B cell (primary cell): ENCODE measurements around the gene SUGCT. TPM values are rescaled to one million over a fixed set of nuclear protein-coding genes. Genes with fewer than 3 reads are reported as not detected.

Experiments
- ATAC-seq: fragments of 200-7000 bp; cut with Tn5 transposase; one replicate; pipeline ENCODE4 v1.10.0; 2021; ENCODE audit warnings: low read depth, mild to moderate bottlenecking, moderate number of reproducible peaks, moderate library complexity
- CTCF ChIA-PET: fragments of 350-600 bp; sonication (Branson Sonifier 250); formaldehyde crosslinking; loops from one replicate; lab custom pipeline; 2021; ENCODE audit warnings: antibody characterized with exemption, inconsistent platforms; lab: Charles Lee
- POLR2A ChIA-PET: fragments of 350-600 bp; sonication (Branson Sonifier 250); formaldehyde crosslinking; loops from one replicate; lab custom pipeline; 2021; ENCODE audit warnings: antibody characterized with exemption; lab: Charles Lee
- DNase-seq: peaks from one replicate; pipeline ENCODE4 v3.0.0; 2013
- H2AFZ ChIP-seq: 2 replicates; pipeline ENCODE4 v1.6.1; 2012; ENCODE audit warnings: mild to moderate bottlenecking, low read depth, low read length; ENCODE audit not compliant: insufficient read depth, poor library complexity, severe bottlenecking
- H3K27ac ChIP-seq, 2 donors: 1 replicate in 1 of 2; 2 replicates in 1 of 2; pipeline ENCODE4 v1.5.1; 2012 to 2013; ENCODE audit warnings: low read length in 2 of 2, mild to moderate bottlenecking in 2 of 2, moderate library complexity in 1 of 2
- H3K27me3 ChIP-seq, 4 experiments: fragments of 200-600 bp in 1 of 4; sonication (generic) in 1 of 4; replicated peaks in 1 of 4; 1 replicate in 2 of 4; 2 replicates in 2 of 4; pipeline versions ENCODE4 v1.6.1 to v1.7.0; 2013 to 2016; ENCODE audit warnings: low read length in 3 of 4, mild to moderate bottlenecking in 2 of 4, mixed read lengths in 1 of 4, moderate library complexity in 1 of 4; ENCODE audit not compliant: insufficient read depth in 4 of 4, control insufficient read depth in 3 of 4; ENCODE audit errors: control extremely low read depth in 1 of 4
- H3K36me3 ChIP-seq, 2 experiments: replicated peaks in 1 of 2; 1 replicate in 1 of 2; 2 replicates in 1 of 2; pipeline versions ENCODE4 v1.6.1 to v1.7.1; 2013; ENCODE audit warnings: low read length in 1 of 2; ENCODE audit not compliant: insufficient read depth in 2 of 2, control insufficient read depth in 1 of 2; ENCODE audit errors: control extremely low read depth in 1 of 2, extremely low read depth in 1 of 2
- H3K4me1 ChIP-seq, 2 donors: fragments of 200-600 bp in 1 of 2; sonication (generic) in 1 of 2; 1 replicate in 1 of 2; 2 replicates in 1 of 2; pipeline versions ENCODE4 v1.5.1 to v1.6.1; 2013 to 2017; ENCODE audit warnings: low read length in 2 of 2; ENCODE audit not compliant: control insufficient read depth in 2 of 2, insufficient read depth in 2 of 2
- H3K4me2 ChIP-seq: replicated peaks from 2 replicates; pipeline ENCODE3; 2012; ENCODE audit warnings: mild to moderate bottlenecking, low read depth, low read length; ENCODE audit not compliant: poor library complexity, severe bottlenecking
- H3K4me3 ChIP-seq, 5 experiments: fragments of 200-600 bp in 1 of 5; sonication (generic) in 1 of 5; 1 replicate in 3 of 5; 2 replicates in 2 of 5; pipeline versions ENCODE4 v1.5.1 to v1.7.0; 2011 to 2016; ENCODE audit warnings: low read length in 4 of 5, mild to moderate bottlenecking in 4 of 5, low read depth in 2 of 5, control low read depth in 1 of 5, moderate library complexity in 1 of 5; ENCODE audit not compliant: insufficient read depth in 1 of 5; ENCODE audit errors: control extremely low read depth in 1 of 5, extremely low read depth in 1 of 5
- H3K79me2 ChIP-seq: fragments of 200-600 bp; sonication (generic); one replicate; pipeline ENCODE4 v1.6.0; 2016; ENCODE audit warnings: low read length; ENCODE audit not compliant: control insufficient read depth, insufficient read depth
- H3K9ac ChIP-seq: fragments of 200-600 bp; sonication (generic); 2 replicates; pipeline ENCODE4 v1.6.1; 2017; ENCODE audit warnings: mild to moderate bottlenecking, low read length, moderate library complexity
- H3K9me3 ChIP-seq, 3 donors: one replicate each; pipeline versions ENCODE4 v1.6.1 to v1.7.1; 2013; ENCODE audit warnings: low read length in 2 of 3; ENCODE audit not compliant: control insufficient read depth in 2 of 3, insufficient read depth in 1 of 3; ENCODE audit errors: control extremely low read depth in 1 of 3
- H4K20me1 ChIP-seq: 2 replicates; pipeline ENCODE4 v1.6.0; 2012; ENCODE audit warnings: mild to moderate bottlenecking, low read length; ENCODE audit not compliant: insufficient read depth, control insufficient read depth, poor library complexity, severe bottlenecking
- H3K27ac Mint-ChIP-seq: one replicate; pipeline ENCODE4 v1.8.0; 2021; ENCODE audit warnings: mixed read lengths
- H3K27me3 Mint-ChIP-seq: one replicate; pipeline ENCODE4 v1.8.0; 2021; ENCODE audit warnings: mixed read lengths
- H3K4me1 Mint-ChIP-seq: one replicate; pipeline ENCODE4 v1.8.0; 2021; ENCODE audit warnings: mixed read lengths
- H3K4me3 Mint-ChIP-seq: one replicate; pipeline ENCODE4 v1.8.0; 2021; ENCODE audit warnings: mixed read lengths
- H3K9me3 Mint-ChIP-seq: one replicate; pipeline ENCODE4 v1.8.0; 2022; ENCODE audit warnings: mixed read lengths; ENCODE audit not compliant: insufficient read depth
- EZH2 ChIP-seq: IDR thresholded peaks from 2 replicates; pipeline ENCODE4 v1.6.1; 2012; ENCODE audit warnings: borderline replicate concordance, low read depth, mild to moderate bottlenecking, moderate library complexity, low read length; ENCODE audit not compliant: insufficient read depth, poor library complexity, severe bottlenecking
- WGBS: methylation state at CpG from one replicate; pipeline ENCODE4 v1.1.5; 2013; ENCODE audit warnings: missing lambda C conversion rate; ENCODE audit not compliant: insufficient coverage; 5-methylcytosine and 5-hydroxymethylcytosine counted together
- intact Hi-C: fragments of 100-400 bp; cut with micrococcal nuclease; formaldehyde crosslinking; loops from one replicate; pipeline ENCODE4 v1.10.0; 2022
- polyA plus RNA-seq: library from polyadenylated mRNA; depleted of rRNA; stranded (reverse); fragments of >200 nt; gene quantifications from 2 replicates; pipeline ENCODE4 v1.2.3, GENCODE V29; 2012
- total RNA-seq, 2 donors: library from RNA; stranded (reverse); fragments of 120-200 nt in 1 of 2; gene quantifications; 1 replicate in 1 of 2; 2 replicates in 1 of 2; pipeline versions ENCODE4 v1.2.3 to v1.2.4, GENCODE V29; 2013 to 2022
- TF ChIP-seq, protein P1 (sequence below): fragments of 200-600 bp; IDR thresholded peaks from one replicate; pipeline ENCODE4 v1.8.0; 2022; ENCODE audit warnings: antibody characterized with exemption, mild to moderate bottlenecking

The SUGCT gene
- total and polyA plus RNA-seq, 2 donors (not counting 1 experiment from before 2014, with no cell fraction given): 0.19 to 0.86 TPM

DNA sequence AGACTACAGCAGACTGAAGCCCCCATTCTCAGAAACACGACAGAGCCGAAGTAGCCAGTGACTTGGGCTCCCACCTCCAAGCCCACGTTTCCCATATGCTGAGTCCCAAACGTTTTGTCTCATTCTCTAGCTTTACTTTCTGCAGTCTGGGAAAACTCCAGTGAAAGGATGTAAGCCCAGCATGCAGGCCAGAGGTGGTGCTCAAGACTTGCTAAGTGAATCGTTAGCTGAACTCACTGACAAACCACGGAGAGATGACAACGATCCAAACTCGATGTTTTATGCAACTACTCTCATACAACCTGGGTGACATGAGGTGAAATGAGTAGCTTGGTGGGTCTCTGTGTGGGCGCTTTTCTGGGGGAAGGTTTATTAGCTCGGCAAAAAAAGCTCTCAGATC is 731.8 kb downstream of the SUGCT start:
- H2AFZ ChIP-seq: no peak overlapping the region
- POLR2A ChIA-PET: no interaction called here
- no peaks in the 10 kb centered on the region for H3K4me1 ChIP-seq
- H3K79me2 ChIP-seq: no peaks in the 10 kb centered on the region
- no peaks in the 10 kb centered on the region for H4K20me1 ChIP-seq
- H3K9ac ChIP-seq: no peak overlapping the region
- no peaks in the 10 kb centered on the region for H3K36me3 ChIP-seq
- CTCF ChIA-PET: no interaction called here
- Mint-ChIP-seq H3K4me3 (no peak overlapping the region), H3K9me3 (no peaks in the 10 kb centered on the region), H3K4me1 (no peaks in the 10 kb centered on the region), H3K27ac (no peak overlapping the region), H3K27me3 (no peaks in the 10 kb centered on the region)
- H3K9me3 ChIP-seq: peaks cover 0 to 3% (median 0%) of the 10 kb centered on the region in 3 donors
- H3K4me2 ChIP-seq: no peak overlapping the region
- H3K27me3 ChIP-seq: no peaks in the 10 kb centered on the region
- H3K27ac ChIP-seq: no peak overlapping the region
- intact Hi-C loops: no loop called here
- TF ChIP-seq, protein P1, sequence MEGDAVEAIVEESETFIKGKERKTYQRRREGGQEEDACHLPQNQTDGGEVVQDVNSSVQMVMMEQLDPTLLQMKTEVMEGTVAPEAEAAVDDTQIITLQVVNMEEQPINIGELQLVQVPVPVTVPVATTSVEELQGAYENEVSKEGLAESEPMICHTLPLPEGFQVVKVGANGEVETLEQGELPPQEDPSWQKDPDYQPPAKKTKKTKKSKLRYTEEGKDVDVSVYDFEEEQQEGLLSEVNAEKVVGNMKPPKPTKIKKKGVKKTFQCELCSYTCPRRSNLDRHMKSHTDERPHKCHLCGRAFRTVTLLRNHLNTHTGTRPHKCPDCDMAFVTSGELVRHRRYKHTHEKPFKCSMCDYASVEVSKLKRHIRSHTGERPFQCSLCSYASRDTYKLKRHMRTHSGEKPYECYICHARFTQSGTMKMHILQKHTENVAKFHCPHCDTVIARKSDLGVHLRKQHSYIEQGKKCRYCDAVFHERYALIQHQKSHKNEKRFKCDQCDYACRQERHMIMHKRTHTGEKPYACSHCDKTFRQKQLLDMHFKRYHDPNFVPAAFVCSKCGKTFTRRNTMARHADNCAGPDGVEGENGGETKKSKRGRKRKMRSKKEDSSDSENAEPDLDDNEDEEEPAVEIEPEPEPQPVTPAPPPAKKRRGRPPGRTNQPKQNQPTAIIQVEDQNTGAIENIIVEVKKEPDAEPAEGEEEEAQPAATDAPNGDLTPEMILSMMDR: no peak
- no peak for TF ChIP-seq EZH2
- DNase-seq (no peak), ATAC-seq (no peak)
- 90% methylated on average over 4 of the region's 10 CpGs for WGBS
- H3K4me3 ChIP-seq: no peak overlapping the region

DNA sequence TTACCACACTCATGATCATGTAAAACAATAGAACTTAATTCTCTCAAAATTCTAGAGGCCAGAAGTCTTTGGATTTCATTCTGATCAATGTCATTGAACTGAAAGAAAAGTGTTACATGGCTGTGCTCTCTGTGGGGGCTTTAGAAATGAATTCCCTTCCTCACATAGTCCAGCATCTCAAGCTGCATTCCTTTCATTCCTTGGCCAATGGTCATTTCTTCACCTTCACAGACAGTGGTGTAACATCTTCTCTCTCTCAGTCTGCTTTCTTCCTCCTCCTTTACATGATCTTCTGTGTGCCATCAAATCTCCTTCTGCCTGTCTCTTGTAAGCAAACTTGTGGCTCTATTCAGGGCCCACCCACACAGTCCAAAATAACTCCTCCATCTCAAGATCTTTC is 735.3 kb downstream of the SUGCT start:
- no peaks in the 10 kb centered on the region for H4K20me1 ChIP-seq
- H3K27me3 ChIP-seq: no peaks in the 10 kb centered on the region
- no peaks in the 10 kb centered on the region for H3K4me1 ChIP-seq
- no peaks in the 10 kb centered on the region for H3K36me3 ChIP-seq
- H3K27ac ChIP-seq: no peak overlapping the region
- H3K4me1 Mint-ChIP-seq: no peaks in the 10 kb centered on the region
- H3K4me2 ChIP-seq: no peak overlapping the region
- CTCF ChIA-PET: no interaction called here
- H3K4me3 ChIP-seq: no peak overlapping the region
- ATAC-seq (no peak), DNase-seq (no peak)
- no peak overlapping the region for H3K9ac ChIP-seq
- intact Hi-C loops: no loop called here
- H3K27me3 Mint-ChIP-seq: no peaks in the 10 kb centered on the region
- no peak for TF ChIP-seq EZH2
- TF ChIP-seq, protein P1: no peak
- no peak overlapping the region for H3K27ac Mint-ChIP-seq
- no peaks in the 10 kb centered on the region for H3K9me3 Mint-ChIP-seq
- POLR2A ChIA-PET: no interaction called here
- peaks cover 0 to 3% (median 0%) of the 10 kb centered on the region in 3 donors for H3K9me3 ChIP-seq
- no peaks in the 10 kb centered on the region for H3K79me2 ChIP-seq
- no peak overlapping the region for H3K4me3 Mint-ChIP-seq
- no peak overlapping the region for H2AFZ ChIP-seq
